ENCODE measurements around the gene PEX19.

DNA sequence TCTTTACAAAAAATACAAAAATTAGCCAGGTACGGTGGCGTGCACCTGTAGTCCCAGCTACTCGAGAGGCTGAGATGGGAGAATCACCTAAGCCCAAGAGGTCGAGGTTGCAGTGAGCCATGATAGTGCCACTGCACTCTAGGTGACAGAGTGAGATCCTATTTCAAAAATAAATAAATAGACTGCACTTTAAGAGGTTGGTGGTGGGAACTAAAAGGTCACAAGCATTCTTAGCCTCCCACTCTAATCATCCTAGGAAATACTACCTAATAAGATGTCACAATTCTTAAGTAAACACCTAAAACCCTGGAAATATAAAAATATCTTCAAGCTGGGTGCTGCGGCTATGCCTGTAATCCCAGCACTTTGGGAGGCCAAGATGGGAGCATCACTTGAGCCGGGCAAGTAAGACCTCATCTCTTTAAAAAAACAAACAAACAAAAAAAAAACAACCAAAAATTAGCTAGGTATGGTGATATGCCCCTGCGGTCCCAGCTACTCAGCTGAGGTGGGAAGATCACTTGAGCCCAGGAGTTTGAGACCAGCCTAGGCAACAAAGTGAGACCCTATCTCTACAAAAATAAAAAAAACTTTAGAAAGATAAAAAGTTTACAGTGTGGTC lies 26.6 kb downstream of the PEX19 start:
- TF ChIP-seq, protein P1, sequence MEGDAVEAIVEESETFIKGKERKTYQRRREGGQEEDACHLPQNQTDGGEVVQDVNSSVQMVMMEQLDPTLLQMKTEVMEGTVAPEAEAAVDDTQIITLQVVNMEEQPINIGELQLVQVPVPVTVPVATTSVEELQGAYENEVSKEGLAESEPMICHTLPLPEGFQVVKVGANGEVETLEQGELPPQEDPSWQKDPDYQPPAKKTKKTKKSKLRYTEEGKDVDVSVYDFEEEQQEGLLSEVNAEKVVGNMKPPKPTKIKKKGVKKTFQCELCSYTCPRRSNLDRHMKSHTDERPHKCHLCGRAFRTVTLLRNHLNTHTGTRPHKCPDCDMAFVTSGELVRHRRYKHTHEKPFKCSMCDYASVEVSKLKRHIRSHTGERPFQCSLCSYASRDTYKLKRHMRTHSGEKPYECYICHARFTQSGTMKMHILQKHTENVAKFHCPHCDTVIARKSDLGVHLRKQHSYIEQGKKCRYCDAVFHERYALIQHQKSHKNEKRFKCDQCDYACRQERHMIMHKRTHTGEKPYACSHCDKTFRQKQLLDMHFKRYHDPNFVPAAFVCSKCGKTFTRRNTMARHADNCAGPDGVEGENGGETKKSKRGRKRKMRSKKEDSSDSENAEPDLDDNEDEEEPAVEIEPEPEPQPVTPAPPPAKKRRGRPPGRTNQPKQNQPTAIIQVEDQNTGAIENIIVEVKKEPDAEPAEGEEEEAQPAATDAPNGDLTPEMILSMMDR (IDR thresholded peaks at IDR 0.05), result no peak
- TF ChIP-seq POLR2A (IDR thresholded peaks at IDR 0.05), result no peak
